ENCODE results near the gene ANAPC16.
"Not testable (repeated sequence)": the region's sequence is repeated elsewhere in the genome, so short reads cannot be mapped to it uniquely, and the experiment has no call there.

The ANAPC16 gene

DNA sequence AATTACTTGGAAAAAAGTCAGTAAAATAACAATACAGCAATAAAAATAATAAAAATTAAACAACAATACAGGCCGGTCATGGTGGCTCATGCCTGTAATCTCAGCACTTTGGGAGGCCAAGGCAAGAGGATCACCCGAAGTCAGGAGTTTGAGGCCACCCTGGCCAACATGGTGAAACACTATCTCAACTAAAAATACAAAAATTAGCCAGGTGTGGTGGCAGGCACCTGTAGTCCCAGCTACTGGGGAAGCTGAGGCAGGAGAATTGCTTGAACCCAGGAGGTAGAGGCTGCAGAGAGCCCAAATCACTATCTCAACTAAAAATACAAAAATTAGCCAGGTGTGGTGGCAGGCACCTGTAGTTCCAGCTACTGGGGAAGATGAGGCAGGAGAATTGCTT lies 4.0 kb upstream of the ANAPC16 start:
- not testable (repeated sequence) for DNase-seq (ENCODE audit: low read depth in 2 of 2)

DNA sequence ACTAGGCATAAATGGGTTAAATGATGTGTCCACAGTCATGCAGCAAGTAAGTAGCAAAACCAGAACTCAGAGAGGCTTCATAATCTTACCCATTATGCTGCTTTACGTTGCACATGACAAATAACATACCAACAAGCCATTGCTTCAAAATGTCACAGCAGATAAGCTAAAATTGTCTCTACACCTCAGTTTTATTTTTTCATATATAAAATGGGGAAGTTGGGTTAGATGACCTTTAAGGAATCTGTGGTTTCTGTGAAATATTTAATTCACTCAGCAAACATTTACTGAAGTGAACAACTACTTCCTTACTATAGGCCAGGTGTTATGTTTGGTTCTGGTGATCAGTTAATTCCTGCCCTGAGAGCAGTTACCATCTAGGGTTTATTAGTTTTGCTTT lies 2.5 kb downstream of the ANAPC16 start:
- DNase-seq (ENCODE audit: low read depth in 2 of 2): no peak

DNA sequence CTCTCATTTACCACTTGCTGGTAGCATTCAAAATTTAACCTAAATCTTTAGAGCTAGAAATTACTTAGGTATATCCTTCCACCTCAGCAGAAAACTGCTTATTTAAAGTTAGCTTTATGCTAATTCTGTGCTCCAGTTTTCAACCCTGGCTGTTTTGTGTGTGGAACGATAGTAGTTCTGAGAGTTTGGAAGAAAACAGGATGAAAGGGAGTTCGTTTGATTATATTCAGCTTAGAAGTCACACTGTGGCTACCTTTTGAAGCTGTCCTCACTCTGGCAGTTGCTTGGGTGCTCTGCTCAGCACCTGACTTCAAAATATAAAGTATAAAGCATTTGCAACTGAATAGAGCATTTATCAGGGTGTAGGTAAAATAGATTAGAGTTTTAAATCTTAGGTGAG lies 2.9 kb downstream of the ANAPC16 start:
- DNase-seq (ENCODE audit: low read depth in 2 of 2): no peak

DNA sequence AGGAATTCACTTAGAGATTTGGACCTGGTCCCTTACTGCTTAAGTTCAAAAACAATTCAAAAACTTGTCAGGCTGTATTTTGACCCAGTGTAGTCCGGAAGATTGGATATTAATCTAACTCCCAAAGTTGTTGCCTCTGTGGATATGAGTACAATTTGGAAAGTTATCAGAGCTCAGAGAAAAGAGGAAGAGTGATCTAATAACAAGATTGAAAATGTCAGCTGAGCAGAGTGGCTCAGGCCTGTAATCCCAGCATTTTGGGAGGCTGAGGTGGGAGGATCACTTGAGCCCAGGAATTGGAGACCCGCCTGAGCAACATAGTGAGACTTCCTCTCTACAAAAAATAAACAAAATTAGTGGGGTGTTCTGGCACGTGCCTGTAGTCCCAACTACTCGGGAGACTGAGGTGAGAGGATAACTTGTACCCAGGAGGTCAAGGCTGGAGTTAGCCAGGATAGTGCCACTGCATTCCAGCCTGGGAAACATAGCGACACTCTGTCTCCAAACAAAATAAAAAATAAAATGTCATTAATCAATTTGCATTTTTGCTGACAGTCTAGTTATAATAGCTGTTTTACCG lies 3.5 kb downstream of the ANAPC16 start:
- DNase-seq (ENCODE audit: low read depth in 2 of 2): no peak

DNA sequence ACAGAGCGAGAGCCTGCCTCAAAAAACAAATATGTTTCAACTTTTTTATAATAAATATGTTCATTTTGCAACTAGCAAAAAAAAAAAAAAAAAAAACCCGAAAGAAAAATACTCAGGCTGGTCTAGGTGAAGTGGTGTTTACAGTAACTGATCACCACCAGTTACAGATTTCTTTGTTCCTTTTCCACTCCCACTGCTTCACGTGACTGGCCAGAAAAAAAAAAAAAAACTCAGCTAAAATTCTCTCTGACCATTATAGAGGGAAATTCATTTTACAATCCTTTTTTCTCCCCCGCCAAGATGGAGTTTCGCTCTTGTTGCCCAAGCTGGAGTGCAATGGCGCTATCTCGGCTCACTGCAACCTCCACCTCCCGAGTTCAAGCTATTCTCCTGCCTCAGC lies 4.8 kb downstream of the ANAPC16 start:
- no peak for DNase-seq (ENCODE audit: low read depth in 2 of 2)

DNA sequence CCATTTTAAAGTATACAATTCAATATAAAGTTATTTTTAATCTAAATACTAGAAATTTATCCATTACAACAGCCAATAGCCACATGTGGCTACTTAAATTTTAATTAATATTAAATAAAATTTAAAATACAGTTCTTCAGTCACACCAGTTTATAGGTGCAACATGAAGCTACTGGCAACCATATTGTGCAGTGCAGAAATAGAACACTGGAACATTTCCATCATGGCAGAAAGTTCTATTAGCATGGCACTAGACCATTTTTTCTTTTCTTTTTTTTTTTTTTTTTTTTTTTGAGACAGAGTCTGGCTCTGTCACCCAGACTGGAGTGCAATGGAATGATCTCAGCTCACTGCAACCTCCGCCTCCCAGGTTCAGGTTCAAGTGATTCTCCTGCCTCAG lies 5.5 kb downstream of the ANAPC16 start:
- DNase-seq (ENCODE audit: low read depth in 2 of 2): no peak

DNA sequence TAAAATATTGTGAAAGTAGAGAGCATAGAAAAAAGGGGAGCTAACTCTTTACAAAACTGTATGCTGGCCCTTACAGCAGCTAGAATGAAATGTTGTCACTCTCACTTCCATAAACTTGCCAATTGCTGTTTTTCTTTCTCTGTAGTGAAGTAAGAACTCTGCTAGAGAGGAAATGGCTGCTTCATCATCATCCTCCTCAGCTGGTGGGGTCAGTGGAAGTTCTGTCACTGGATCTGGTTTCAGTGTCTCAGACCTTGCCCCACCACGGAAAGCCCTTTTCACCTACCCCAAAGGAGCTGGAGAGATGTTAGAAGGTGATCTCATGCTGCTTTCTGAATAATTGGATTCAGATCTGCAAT lies 7.9 kb downstream of the ANAPC16 start:
- DNase-seq (ENCODE audit: low read depth in 2 of 2): no peak

DNA sequence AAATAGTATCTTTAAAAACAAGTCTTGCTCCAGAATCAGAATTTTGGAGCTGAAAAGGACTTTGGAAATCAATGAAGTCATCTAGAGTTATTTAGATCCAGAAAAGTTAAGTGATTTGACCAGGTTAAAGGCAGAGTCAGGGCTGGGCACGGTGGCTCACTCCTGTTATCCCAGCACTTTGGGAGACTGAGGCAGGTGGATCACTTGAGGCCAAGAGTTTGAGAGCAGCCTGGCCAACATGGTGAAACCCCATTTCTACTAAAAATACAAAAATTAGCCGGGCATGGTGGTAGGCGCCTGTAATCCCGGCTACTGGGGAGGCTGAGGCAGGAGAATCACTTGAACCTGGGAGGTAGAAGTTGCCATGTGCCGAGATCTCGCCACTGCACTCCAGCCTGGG lies 8.4 kb downstream of the ANAPC16 start:
- DNase-seq (ENCODE audit: low read depth in 2 of 2): not testable (repeated sequence)

DNA sequence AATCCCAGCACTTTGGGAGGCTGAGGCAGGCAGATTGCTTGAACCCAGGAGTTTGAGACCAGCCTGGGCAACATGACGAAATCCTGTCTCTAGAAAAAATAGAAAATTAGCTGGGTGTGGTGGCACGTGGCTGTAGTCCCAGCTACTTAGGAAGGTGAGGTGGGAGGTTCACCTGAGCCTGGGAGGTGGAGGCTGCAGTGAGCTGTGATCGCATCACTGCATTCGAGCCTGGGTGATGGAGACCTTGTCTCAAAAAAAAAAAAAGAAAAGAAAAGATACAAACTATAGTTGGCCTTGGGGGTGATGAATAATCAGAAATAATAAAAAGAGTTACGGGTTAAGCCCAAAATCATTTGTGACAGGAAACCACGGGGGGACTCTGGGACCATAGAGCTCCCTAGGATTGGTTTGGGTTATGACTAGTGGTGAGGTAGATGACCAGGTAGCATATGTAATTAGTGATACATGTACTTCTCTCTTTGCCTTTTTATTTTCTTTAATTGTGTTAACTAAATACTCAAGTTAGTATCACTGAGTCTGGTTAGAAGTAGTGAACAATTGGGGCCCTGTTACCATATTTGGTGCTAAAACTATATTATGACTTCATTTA lies 10.7 kb downstream of the ANAPC16 start:
- DNase-seq (ENCODE audit: low read depth in 2 of 2): no peak

DNA sequence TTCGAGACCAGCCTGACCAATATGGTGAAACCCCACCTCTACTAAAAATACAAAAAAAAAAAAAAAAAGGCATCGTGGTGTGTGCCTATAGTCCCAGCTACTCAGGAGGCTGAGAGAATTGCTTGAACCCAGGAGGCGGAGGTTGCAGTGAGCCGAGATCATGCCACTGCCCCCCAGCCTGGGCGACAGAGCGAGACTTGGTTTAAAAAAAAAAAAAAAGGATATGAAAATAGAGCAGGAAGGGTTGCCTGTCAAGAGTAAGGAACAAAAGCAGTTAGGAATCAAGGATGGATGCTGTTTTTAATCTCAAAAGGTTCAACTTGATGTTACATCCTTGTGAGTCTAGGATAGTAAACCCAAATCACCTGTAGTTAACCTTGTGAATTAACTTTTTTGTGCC lies 12.0 kb downstream of the ANAPC16 start:
- DNase-seq (ENCODE audit: low read depth in 2 of 2): no peak

DNA sequence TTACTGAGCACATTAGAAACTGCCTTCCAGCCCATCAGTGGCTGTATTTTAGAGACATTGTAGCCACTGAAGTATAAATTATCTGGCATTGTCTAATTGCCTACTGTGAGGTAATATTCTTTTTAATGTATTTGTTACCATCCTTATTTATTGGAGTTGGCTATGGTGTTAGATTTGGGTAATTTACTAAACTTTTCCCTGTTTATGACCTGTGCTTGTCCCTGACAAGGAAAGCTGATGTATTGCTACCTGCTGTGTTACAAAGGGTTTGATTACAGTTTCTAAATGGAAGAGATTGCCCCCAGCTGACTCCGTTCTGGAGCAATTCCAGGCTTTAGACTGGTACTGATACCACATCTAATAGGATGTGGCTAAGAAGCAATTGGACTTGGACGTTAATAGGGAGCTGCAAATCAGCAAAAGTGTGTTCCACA lies 12.5 kb downstream of the ANAPC16 start:
- DNase-seq (ENCODE audit: low read depth in 2 of 2): no peak

DNA sequence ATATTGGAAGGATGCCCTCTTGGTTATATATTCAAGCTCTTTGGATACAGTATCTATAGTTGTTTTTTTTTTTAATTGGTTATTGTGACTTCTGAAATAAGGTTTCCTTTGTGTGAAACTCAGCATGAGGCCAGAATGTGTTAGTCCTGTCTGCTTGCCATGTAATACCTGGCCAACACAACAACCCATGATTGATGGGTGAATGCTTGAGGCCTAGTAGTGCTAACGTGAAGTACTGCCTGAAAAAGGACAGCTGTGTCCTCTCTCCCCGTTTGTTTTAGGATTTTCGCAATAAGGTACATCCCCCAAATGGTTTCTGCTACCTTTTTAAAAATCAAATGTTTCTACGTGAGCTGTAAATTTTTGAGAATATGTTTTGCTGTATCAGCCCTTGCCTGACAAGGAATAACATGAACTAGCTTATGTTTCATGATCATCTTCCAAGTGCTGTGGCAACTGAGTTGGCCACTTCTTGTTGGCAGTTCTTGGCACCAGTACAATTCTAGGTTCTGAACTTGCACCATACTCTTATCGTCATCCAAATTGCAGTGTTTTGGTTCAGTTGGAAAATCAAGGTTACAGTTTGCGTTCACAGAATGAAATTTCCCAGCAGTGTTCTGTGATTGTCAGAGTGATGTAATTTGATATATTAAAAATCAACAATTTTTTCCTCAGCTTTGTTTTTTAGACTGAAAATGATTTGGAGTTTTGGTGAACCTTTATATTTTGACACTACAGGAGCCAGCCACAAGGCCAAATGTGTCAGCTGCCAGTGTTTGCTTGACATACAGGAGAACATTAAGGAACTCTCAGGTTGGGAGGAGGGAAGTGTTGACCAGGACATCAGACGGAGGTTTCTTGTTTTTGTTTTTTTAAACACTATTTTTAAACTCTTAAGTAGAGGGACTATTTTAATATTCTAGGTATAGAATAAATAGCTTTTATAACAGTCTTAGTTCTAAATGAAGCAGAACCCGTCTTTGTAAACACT lies 13.7 kb downstream of the ANAPC16 start:
- no peak for DNase-seq (ENCODE audit: low read depth in 2 of 2)

DNA sequence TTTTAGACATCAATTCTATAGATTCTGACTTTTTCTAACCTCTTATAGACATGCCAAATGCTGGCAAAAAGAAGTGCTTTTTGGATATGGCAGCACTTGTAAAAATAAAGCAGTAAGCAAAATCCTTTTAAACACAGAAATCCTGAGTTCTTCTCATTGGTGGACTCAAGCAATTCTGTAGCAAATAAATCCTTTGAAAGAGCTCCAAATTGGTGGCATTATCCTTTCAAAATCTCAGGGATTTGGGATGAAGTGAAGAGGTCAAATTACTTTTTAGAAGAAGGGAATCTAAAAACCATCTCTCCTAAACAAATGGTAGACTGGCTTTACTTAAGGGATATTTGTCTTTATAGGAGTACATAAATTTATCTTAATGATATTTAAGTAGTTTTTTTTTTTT lies 17.8 kb downstream of the ANAPC16 start:
- DNase-seq (ENCODE audit: low read depth in 2 of 2): no peak

DNA sequence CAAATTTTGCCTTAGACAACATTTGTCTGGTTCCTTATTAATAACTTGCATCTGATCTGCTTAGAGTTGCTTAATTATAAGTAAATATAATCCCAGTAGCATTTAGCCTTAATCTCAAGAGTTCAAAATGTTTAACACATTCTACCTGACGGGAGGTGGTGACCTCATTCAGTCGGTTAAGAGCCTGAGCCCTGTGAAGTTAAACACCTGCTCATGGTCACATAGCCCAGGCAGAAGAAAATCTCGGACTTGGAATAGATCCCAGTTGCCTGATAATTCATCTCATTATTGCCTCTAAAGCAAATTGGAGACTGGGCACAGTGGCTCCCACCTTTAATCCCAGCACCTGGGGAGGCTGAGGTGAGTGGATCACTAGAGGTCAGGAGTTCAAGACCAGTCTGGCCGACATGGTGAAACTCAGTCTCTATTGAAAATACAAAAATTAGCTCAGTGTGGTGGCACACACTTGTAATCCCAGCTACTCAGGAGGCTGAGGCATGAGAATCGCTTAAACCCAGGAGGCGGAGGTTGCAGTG lies 18.8 kb downstream of the ANAPC16 start:
- no peak for DNase-seq (ENCODE audit: low read depth in 2 of 2)

DNA sequence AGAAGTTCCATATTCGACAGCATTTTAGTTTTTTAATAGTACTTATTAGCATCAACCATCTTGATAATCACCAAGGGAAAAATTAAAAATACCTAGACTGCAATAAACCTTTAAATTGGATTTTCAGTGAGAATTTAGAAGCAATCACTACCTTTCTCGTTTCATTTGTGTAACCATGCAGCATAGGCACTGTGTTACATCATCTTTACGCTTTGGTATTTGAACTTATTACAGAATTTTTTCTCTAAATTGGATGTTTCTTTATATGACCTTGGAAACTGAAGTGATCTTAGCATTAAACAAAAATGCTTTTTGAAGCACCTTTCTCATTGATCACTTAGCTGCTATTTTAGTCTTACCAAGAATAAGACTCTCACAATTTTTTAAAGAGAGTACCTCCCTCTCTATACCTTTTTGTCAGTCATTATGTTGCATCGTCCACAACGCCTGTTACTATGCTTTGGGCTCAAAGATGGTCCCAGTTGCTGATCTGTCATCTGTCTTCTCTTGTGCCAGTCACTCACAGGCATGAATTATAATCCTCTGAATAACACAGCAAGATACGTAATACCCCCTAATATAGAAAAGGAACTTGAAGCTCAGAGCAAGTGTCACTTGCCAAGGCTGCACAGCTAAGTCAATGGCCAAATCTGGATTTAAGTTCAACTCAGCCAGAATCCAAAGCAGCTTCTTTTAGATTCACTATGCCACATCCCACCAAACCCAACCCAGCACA lies 19.9 kb downstream of the ANAPC16 start:
- no peak for DNase-seq (ENCODE audit: low read depth in 2 of 2)

DNA sequence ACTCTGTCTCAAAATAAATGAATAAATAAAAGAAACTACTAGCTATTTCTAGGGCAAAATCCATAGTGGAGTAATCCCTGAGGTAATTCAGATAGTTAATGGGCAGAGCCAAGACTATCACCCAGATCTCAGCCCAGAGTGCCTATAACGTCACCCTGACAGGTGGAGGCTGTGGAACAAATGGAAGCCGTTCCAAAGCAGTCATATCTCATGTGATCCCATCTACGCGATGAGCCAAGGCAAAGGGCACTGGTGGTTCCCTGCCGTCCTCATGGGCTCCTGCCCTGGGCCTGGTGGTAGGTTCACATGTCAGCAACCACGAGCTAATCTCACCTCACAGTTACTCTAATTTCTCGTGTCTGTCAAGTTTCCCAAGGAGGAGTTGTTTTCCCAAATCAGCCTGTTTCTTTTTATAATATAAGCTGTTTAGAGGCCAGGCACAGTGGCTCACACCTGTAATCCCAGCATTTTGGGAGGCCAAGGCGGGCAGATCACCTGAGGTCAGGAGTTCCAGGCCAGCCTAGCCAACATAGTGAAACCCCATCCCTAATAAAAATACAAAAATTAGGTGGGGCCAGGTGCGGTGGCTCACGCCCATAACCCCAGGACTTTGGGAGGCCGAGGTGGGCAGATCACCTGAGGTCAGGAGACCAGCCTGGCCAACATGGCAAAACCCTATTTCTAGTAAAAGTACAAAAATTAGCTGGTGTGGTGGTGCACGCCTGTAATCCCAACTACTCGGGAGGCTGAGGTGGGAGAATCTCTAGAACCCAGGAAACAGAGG lies 22.8 kb downstream of the ANAPC16 start:
- DNase-seq (ENCODE audit: low read depth in 2 of 2): no peak

DNA sequence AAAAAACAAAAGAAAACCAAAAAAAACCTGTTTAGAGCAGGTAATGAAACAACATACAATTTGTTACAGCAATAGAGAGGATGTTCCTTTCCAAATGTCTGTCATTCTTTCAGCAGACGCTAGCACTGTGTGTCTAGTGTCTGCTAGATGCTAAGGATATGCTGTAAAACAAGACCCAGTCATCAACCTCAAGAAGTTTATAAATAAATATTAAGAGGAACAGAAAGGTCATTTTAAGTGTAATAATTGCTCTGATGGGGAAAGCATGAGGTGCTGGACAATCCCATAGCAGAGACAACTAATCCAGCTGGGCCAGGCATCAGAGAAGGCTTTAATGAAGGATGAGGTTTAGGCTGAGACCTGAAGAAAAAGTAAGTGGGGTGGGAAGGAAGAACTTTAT lies 23.6 kb downstream of the ANAPC16 start:
- no peak for DNase-seq (ENCODE audit: low read depth in 2 of 2)

DNA sequence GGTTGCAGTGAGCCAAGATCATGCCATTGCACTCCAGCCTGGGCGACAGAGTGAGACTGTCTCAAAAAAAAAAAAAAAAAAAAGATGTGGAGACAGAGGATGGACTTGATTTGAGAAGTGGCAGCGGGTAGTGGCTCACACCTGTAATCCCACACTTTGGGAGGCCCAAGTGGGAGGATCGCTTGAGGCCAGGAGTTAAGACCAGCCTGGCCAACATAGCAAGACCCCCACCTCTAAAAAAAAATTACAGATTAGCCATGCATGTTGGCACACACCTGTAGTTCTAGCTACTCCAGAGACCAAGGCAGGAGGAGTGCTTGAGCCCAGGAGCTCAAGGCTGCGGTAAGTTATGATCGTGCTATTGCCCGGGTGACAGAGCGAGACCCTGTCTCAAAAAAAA lies 24.6 kb downstream of the ANAPC16 start:
- DNase-seq (ENCODE audit: low read depth in 2 of 2): no peak

DNA sequence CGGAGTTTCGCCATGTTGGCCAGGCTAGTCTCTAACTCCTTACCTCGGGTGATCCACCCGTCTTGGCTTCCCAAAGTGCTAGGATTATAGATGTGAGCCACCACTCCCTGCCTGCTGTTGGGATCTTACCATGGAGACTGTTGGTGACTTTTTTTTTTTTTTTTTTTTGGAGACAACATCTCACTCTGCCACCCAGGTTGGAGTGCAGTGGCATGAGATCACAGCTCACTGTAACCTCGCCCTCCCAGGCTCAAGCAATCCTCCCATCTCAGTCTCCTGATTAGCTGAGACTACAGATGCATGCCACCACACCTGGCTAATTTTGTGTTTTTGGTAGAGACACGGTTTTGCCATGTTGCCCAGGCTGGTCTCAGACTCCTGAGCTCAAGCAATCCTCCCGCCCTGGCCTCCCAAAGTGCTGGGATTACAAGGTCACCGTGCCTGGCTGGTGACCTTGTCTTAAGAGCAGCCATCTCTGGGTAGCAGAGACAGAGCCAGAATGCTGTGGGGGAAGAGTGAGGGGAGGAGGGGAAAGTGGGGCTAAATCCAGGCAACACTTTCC lies 26.0 kb downstream of the ANAPC16 start:
- no peak for DNase-seq (ENCODE audit: low read depth in 2 of 2)

DNA sequence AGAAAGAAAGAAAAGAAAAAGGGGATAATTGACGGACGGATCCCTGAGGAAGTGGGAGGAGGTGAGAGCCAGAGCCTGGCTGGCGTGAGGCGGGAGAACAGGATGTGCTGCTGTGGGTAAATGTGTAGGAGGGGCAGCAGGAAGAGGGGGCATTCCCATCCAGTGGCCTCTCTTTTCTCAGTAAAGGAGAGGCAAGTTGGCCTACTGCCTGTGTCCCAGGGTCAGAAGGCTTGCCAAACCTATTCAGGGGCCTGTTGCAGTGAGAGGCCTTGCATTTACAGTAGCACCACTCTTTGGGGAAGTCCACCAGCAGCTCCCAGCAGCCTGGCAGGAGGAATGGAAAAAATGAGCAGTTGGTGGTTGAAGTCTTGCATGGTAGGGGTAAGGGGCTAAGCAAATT lies 26.9 kb downstream of the ANAPC16 start:
- no peak for DNase-seq (ENCODE audit: low read depth in 2 of 2)

Measured in stimulated activated CD4-positive, alpha-beta T cell treated with anti-CD3 and anti-CD28 coated beads, Interleukin-12 subunit alpha, Interleukin-12 subunit beta, amount 100 ng/mL, for 24 hours (primary cell).